ENCODE data around the gene ADCY10. TPM values are rescaled to one million over a fixed set of nuclear protein-coding genes. Genes with fewer than 3 reads are reported as not detected.

The ADCY10 gene
- total RNA-seq, 4 donors from 2014 or later = 0.07 to 1.2 TPM; not detected in 2

DNA sequence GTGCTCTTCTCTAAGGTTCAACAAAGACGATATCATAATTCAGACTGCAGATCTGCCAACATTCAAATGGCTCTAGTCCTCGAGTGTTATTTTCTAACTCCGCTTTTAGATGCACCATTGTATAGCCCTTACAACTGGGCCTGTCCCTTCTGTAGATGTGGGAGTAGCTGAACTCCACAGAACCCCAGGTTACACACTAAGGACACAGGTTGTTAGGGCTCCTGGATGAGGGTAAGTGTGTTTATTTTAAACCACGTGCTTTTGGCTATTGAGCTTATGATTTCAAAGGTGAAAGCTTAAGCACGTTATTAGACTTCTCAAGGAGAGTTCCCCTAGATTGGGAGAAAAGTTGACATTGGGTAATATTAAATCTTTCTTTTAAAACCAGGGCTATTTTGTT, 127.4 kb downstream of the ADCY10 start:
- Histone ChIP-seq H3K9me3 (no peaks in the 10 kb centered on the region), H3K36me3 (peaks cover 0 to 31% of the 10 kb centered on the region in 2 donors), H3K27ac (no peak overlapping the region), H3K27me3 (no peaks in the 10 kb centered on the region), H3K4me1 (peaks cover 0 to 5% of the 10 kb centered on the region in 2 donors), H3K4me3 (no peak overlapping the region)
- DNase-seq (no peak), ATAC-seq (no peak)
- in situ Hi-C loops (cut with MboI; ENCODE audit: low sequenced_read_pairs in 4 of 4) (no loop called here), intact Hi-C loops (cut with DNase I; ENCODE audit: low total_unique reads) (no loop called here)
- TF ChIP-seq, protein P1, sequence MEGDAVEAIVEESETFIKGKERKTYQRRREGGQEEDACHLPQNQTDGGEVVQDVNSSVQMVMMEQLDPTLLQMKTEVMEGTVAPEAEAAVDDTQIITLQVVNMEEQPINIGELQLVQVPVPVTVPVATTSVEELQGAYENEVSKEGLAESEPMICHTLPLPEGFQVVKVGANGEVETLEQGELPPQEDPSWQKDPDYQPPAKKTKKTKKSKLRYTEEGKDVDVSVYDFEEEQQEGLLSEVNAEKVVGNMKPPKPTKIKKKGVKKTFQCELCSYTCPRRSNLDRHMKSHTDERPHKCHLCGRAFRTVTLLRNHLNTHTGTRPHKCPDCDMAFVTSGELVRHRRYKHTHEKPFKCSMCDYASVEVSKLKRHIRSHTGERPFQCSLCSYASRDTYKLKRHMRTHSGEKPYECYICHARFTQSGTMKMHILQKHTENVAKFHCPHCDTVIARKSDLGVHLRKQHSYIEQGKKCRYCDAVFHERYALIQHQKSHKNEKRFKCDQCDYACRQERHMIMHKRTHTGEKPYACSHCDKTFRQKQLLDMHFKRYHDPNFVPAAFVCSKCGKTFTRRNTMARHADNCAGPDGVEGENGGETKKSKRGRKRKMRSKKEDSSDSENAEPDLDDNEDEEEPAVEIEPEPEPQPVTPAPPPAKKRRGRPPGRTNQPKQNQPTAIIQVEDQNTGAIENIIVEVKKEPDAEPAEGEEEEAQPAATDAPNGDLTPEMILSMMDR (IDR thresholded peaks at IDR 0.05 in 4 of 5, conservative IDR thresholded peaks at IDR 0.05 in 1 of 5) = no peak
- TF ChIP-seq POLR2A (IDR thresholded peaks at IDR 0.05) = no peak

DNA sequence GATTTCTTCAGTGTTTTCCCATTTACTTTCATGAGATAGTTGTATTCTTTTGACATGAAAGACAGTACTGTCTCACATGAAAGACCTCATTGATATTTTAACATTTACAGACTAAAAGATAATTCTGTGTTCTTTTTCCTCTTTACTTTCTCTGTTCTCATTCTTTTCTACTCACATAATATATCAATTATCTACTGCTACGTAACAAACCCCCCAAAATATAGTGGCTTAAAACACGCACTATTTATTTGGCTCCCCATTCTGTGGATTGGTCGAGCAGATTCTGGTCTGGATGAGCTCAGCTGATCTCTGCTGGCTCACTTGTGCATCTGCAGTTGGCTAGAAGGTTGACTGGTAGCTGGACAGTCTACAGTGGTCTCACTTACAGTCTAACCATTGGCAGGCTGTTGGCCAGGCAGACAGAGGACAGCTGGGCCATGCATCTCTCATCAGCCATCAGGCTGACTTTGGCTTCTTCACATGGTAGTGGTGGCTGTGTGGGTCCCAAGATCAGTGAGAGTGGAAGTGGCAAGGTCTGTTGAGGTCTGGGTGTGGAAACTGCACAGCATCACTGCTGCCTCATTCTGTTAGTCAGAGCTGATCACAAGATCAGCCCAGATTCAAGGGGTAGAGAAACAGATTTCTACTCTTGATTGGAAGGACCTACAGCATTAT, 128.9 kb downstream of the ADCY10 start:
- intact Hi-C loops (cut with DNase I; ENCODE audit: low total_unique reads) = no loop called here
- ATAC-seq (no peak), DNase-seq (no peak)
- no peaks in the 10 kb centered on the region for H3K27me3 ChIP-seq
- no peaks in the 10 kb centered on the region for H3K9me3 ChIP-seq
- no peak overlapping the region for H3K4me3 ChIP-seq
- H3K36me3 ChIP-seq = peaks cover 0 to 42% of the 10 kb centered on the region in 2 donors
- in situ Hi-C loops (cut with MboI; ENCODE audit: low sequenced_read_pairs in 4 of 4) = no loop called here
- no peak overlapping the region for H3K27ac ChIP-seq
- TF ChIP-seq POLR2A (IDR thresholded peaks at IDR 0.05) = no peak
- TF ChIP-seq, protein P1 (IDR thresholded peaks at IDR 0.05 in 4 of 5, conservative IDR thresholded peaks at IDR 0.05 in 1 of 5) = no peak
- no peaks in the 10 kb centered on the region for H3K4me1 ChIP-seq

- in situ Hi-C loops (cut with MboI; ENCODE audit: low sequenced_read_pairs in 4 of 4) = no loop called here
- H3K27ac ChIP-seq = no peak overlapping the region
- H3K4me3 ChIP-seq = no peak overlapping the region
- H3K4me1 ChIP-seq = no peaks in the 10 kb centered on the region
- no peak for ATAC-seq
- no peaks in the 10 kb centered on the region for H3K9me3 ChIP-seq
- H3K36me3 ChIP-seq = peaks cover 0 to 27% of the 10 kb centered on the region in 2 donors
- no peak for DNase-seq
- intact Hi-C loops (cut with DNase I; ENCODE audit: low total_unique reads) = no loop called here
- no peak for TF ChIP-seq POLR2A (IDR thresholded peaks at IDR 0.05)
- TF ChIP-seq, protein P1 (IDR thresholded peaks at IDR 0.05 in 4 of 5, conservative IDR thresholded peaks at IDR 0.05 in 1 of 5) = no peak
- no peaks in the 10 kb centered on the region for H3K27me3 ChIP-seq
Measured at GRCh38 chr1:167782946-167783345, 131.0 kb downstream of the ADCY10 start.

GRCh38 chr1:167781558-167781957, 132.4 kb downstream of the ADCY10 start:
- H3K9me3 ChIP-seq = no peaks in the 10 kb centered on the region
- no peak overlapping the region for H3K27ac ChIP-seq
- no peaks in the 10 kb centered on the region for H3K27me3 ChIP-seq
- DNase-seq (no peak), ATAC-seq (no peak)
- H3K4me1 ChIP-seq = no peaks in the 10 kb centered on the region
- H3K4me3 ChIP-seq = no peak overlapping the region
- peaks cover 0 to 27% of the 10 kb centered on the region in 2 donors for H3K36me3 ChIP-seq
- in situ Hi-C loops (cut with MboI; ENCODE audit: low sequenced_read_pairs in 4 of 4) = no loop called here
- intact Hi-C loops (cut with DNase I; ENCODE audit: low total_unique reads) = no loop called here
- no peak for TF ChIP-seq POLR2A (IDR thresholded peaks at IDR 0.05)
- TF ChIP-seq, protein P1 (IDR thresholded peaks at IDR 0.05 in 4 of 5, conservative IDR thresholded peaks at IDR 0.05 in 1 of 5) = no peak

DNA sequence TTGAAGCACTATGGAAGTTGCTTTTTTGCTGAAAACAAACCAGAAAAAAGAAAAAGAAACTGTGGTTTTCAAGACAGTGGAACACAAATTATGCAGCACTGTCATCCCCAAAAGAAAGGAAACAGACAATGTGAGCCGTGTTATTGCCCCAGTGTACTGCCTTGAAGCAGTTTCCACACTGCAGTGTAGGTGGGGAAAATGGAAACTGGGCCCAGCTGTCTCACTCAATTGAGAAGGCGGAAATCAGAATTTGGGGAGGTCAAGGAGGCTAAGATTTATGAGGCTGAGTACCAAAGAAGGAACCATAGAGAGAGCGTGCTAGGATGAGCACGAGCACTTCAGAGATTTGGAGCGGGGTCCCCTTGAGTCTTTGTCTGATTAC, 136.7 kb downstream of the ADCY10 start:
- DNase-seq = no peak
- Histone ChIP-seq H3K4me1 (no peaks in the 10 kb centered on the region), H3K9me3 (no peaks in the 10 kb centered on the region), H3K27ac (no peak overlapping the region), H3K27me3 (no peaks in the 10 kb centered on the region), H3K4me3 (no peak overlapping the region), H3K36me3 (peaks cover 0 to 37% of the 10 kb centered on the region in 2 donors)
- no peak for TF ChIP-seq POLR2A (IDR thresholded peaks at IDR 0.05)
- TF ChIP-seq, protein P1 (IDR thresholded peaks at IDR 0.05 in 4 of 5, conservative IDR thresholded peaks at IDR 0.05 in 1 of 5) = no peak
- ATAC-seq = no peak
- in situ Hi-C loops (cut with MboI; ENCODE audit: low sequenced_read_pairs in 4 of 4) = no loop called here
- intact Hi-C loops (cut with DNase I; ENCODE audit: low total_unique reads) = no loop called here

Data from gastrocnemius medialis (tissue), 4 donors.